ENCODE results near the gene CAPZA1. TPM values are rescaled to one million over a fixed set of nuclear protein-coding genes. Genes with fewer than 3 reads are reported as not detected.
A peak's percentile ranks its signal among the peaks of the same experiment; 100 is the strongest.

CAPZA1 gene
- total and polyA plus RNA-seq, 2 donors (not counting 3 experiments of a cell fraction or from before 2014, with no cell fraction given) = 77.1 to 183 TPM

- intact Hi-C loops (cut with micrococcal nuclease) = loop anchor here (2.0 kb wide), 1 partner anchor 39 kb away; no protein-coding TSS in a partner anchor
Measured at GRCh38 chr1:112675728-112676381, 56.2 kb downstream of the CAPZA1 start.

More at GRCh38 chr1:112675728-112676381, 56.2 kb downstream of the CAPZA1 start:
- dilution Hi-C loops (cut with MboI; ENCODE audit: extremely low pct_ligation_motif_present, low sequenced_read_pairs) = no loop called here
- Histone ChIP-seq H3K79me2 (ENCODE audit: control insufficient read depth, insufficient read depth, low read length) (peaks cover 20% of the 10 kb centered on the region), H2AFZ (ENCODE audit: low read depth, low read length) (peak overlapping the region; percentile 74), H3K4me1 (ENCODE audit: control insufficient read depth, extremely low read depth, insufficient read depth, low read length) (peaks cover 21% of the 10 kb centered on the region), H3K9ac (replicated peaks; ENCODE audit: extremely low read depth, insufficient read depth, low read length) (peak overlapping the region; percentile 78), H4K20me1 (replicated peaks; ENCODE audit: control insufficient read depth, extremely low read depth, insufficient read depth, low read length) (peaks cover 2% of the 10 kb centered on the region), H3K27ac (ENCODE audit: insufficient read depth, low read depth, low read length) (peak overlapping the region; percentile 69), H3K4me2 (ENCODE audit: insufficient read depth, low read length) (peak overlapping the region; percentile 90), H3K4me3 (replicated peaks in 1 of 3; ENCODE audit: insufficient read depth in 1 of 3, low read depth in 1 of 3, low read length in 3 of 3) (peak overlapping the region; percentile 67 to 88 (median 82)), H3K9me3 (replicated peaks; ENCODE audit: control insufficient read depth, insufficient read depth, low read length) (no peaks in the 10 kb centered on the region), H3K36me3 (ENCODE audit: control insufficient read depth in 2 of 2, extremely low read depth in 1 of 2, insufficient read depth in 2 of 2, low read length in 2 of 2) (peaks cover 0 to 6% of the 10 kb centered on the region in 2 experiments), H3K9me1 (replicated peaks; ENCODE audit: control insufficient read depth, extremely low read depth, insufficient read depth, low read length) (no peaks in the 10 kb centered on the region), H3K27me3 (ENCODE audit: control insufficient read depth in 2 of 2, insufficient read depth in 2 of 2, low read length in 2 of 2) (no peaks in the 10 kb centered on the region)
- no peak for FAIRE-seq
- no peak for TF ChIP-seq MYC (IDR thresholded peaks at IDR 0.05; ENCODE audit: low read depth, low read length)
- TF ChIP-seq CTCF (IDR thresholded peaks at IDR 0.05; ENCODE audit: extremely low read depth in 1 of 2, insufficient read depth in 1 of 2, low read depth in 1 of 2, low read length in 2 of 2) = no peak
- POLR2A ChIA-PET = interaction anchor here (3.6 kb wide), 1 partner anchor 29 kb away, joined by 19 read pairs; no protein-coding TSS in a partner anchor
- TSS peak; percentile 8 for BruUV-seq (replicated peaks)
- CTCF ChIA-PET = interaction anchor here (1.0 to 5.5 kb wide), 11 partner anchors 14 to 282 kb away, joined by 3 to 57 read pairs (median 16); partner anchors contain the start of genes PPM1J and RHOC
- DNase-seq (ENCODE audit: low read depth, low spot score) = no peak

All from endothelial cell of umbilical vein (primary cell).